IPS-18c (cell line): ENCODE measurements around the gene USP47.

ENCODE experiments used
- H3K4me3 ChIP-seq: 2 replicates; pipeline ENCODE4 v1.7.0; 2013; ENCODE audit warnings: low read depth, mild to moderate bottlenecking, low read length, moderate library complexity; ENCODE audit not compliant: insufficient read depth
- H3K9me3 ChIP-seq: one replicate; pipeline ENCODE4 v1.6.1; 2013; ENCODE audit warnings: mild to moderate bottlenecking, low read length, moderate library complexity; ENCODE audit not compliant: control insufficient read depth, insufficient read depth

Gene USP47

DNA sequence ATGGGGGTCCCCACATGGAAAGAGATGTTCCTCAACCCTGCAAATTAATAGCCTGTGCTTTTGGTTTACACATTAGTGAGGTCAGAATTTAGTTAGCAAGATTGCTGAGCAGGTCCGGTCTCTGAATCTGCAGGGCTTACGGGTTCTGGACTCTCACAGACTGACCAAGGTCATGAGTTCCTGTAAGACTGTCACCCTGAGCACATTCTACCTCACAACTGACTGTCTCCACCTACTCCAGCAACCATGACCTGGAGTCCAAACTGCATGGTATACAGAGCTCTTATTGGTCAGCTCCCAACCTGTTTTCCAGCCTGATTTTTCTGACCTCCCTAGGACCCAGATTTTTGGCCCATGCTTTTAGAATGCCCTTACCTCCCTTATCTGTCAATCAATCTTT lies 138.4 kb downstream of the USP47 start:
- H3K4me3 ChIP-seq: no peak overlapping the region
- H3K9me3 ChIP-seq: no peaks in the 10 kb centered on the region

- H3K9me3 ChIP-seq: no peaks in the 10 kb centered on the region
- no peak overlapping the region for H3K4me3 ChIP-seq
Observed at GRCh38 chr11:11980841-11981308, 139.1 kb downstream of the USP47 start.

GRCh38 chr11:11981364-11981763 lies 139.6 kb downstream of the USP47 start:
- no peaks in the 10 kb centered on the region for H3K9me3 ChIP-seq
- H3K4me3 ChIP-seq: no peak overlapping the region

DNA sequence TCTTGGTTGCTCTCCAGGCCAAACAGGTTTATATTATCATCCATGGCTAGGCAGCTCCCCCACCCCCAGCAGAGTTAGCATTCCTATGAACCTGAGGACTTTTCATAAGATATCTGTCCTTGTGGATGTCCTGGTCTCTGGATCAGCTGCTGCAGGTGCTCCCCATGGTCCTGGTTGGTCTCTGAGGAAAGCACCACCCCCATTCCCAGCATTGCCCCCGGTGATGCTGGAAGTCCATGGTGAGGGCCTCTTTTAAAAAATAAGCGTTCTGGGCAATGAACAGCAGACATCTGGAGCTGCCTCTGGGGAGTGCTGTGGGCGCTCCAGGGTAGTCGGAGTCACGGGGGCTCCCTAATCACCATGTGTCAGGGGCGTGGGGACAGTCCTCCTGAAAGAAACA lies 140.1 kb downstream of the USP47 start:
- no peak overlapping the region for H3K4me3 ChIP-seq

DNA sequence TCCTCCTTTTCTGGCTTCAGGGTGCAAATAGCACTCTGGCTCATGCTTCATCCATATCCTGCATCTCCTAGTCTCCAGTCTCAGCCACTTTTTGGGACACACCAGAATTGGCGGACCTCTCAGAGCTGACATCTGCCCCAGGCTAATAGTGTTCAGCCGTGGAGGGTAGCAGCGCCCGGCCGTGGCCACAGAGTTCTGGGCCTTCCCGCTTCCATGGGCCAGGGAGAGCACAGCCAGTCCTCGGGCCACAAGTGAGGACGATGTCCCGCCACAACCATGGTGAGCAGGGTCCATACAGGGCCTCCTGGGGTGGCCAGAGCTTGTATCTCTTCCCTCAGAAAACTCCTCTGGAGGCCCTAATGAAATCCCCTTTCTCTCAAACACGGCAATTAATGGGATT lies 140.7 kb downstream of the USP47 start:
- no peak overlapping the region for H3K4me3 ChIP-seq
- no peaks in the 10 kb centered on the region for H3K9me3 ChIP-seq

More for the DNA sequence above, 140.1 kb downstream of the USP47 start:
- H3K9me3 ChIP-seq: no peaks in the 10 kb centered on the region

GRCh38 chr11:11982975-11983374 lies 141.2 kb downstream of the USP47 start:
- Histone ChIP-seq H3K9me3 (no peaks in the 10 kb centered on the region), H3K4me3 (no peak overlapping the region)

- H3K4me3 ChIP-seq: no peak overlapping the region
- H3K9me3 ChIP-seq: no peaks in the 10 kb centered on the region
Observed at GRCh38 chr11:11983427-11983826, 141.7 kb downstream of the USP47 start.

DNA sequence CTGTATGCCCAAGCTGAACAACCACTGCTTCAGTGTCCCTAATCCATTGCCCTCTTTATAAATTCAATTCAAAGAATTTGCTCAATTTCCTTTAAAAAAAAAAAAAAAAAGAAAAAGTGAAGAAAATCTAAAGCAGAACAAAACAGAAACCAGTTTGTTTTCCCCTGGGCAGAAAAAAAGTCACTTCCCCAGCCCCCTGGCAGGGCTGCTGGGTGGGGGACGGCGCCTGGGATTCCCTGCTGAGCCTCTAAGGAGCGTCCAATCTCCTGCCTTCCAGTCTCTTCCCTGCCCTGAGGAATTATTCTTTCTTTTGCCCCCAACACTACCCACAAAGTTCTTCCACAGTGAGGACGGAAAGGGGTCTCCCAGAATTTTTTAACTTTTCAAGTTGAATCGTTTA lies 142.8 kb downstream of the USP47 start:
- H3K4me3 ChIP-seq: no peak overlapping the region
- H3K9me3 ChIP-seq: no peaks in the 10 kb centered on the region

DNA sequence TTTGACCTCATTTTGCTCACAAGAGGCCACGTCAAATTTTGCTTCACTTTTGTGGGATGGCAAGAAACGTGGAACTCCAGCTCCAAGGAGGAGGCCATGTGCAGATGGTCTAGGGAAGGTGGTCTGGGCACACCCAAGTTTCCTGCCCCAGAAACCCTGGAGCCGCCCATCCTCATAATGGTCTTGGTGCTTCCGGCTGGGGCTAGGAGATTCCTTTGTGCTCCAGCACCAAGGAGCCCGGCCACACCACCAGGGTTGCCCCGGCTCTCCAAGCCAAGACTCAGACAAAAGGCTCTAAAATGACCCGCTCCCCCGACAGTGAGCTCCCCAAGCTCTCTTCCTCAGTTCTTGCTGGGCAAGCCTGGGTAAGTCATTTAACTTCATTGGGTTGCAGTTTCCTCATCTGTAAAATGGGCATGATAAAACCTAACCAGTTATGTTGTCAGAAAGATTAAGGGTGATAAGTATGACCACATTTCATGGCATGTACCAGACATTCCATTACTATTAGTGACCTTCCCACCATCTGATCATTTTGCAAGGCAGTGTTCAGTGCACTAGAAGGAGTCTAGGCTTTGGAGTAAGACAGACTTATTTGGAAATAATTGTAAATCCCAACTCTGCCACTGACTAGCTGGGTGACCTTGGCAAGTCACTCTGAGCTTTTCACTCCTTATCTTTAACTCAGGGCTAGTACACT lies 143.4 kb downstream of the USP47 start:
- H3K9me3 ChIP-seq: no peaks in the 10 kb centered on the region

DNA sequence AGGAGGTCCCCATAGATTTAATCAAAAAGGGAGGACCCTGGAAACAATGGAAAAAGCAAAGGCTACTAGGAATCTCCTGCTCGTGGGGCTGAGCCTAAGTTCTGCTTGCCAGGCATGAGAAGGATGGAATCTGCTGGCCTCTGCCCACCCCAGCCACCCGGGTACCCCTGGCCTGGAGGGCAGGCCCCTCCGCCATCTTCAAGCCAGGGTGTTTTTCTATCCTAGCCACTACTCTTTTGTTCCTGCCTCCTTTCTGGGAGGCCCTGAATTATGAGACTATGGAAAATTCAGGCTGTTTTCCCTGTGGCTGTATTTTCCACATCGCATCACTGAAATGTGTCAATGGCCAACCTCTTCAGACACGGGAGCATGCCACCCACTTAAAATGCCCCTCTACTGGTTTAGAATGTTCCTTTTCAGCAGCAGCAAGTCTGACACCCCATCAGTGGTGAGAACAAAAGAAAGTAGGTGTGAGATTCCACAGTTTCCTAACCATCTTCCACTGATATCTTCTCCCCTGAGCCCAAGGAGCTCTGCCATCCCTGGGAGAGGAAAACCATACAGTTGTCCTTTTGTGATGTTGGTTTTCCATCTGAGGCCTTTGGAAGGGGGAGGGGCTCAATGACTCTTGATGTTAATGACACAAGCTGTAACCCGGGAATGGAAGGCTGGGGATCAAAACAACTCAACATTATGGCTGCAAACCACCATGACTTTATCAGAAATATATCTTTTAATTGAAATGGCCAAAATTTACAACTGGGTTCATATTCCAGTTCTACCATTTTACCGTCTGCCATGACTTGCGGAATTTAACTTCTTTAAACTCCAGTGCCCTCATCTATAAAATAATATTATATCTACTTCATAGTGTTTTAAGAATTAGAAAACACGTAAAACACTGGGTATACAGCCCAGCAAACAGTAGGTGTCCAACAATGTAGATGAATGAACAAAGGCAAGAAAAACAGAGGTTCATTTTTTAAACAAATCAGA lies 144.5 kb downstream of the USP47 start:
- H3K4me3 ChIP-seq: no peak overlapping the region
- H3K9me3 ChIP-seq: no peaks in the 10 kb centered on the region

More for the DNA sequence above, 143.4 kb downstream of the USP47 start:
- H3K4me3 ChIP-seq: no peak overlapping the region

GRCh38 chr11:11987503-11988022 lies 145.8 kb downstream of the USP47 start:
- no peaks in the 10 kb centered on the region for H3K9me3 ChIP-seq
- no peak overlapping the region for H3K4me3 ChIP-seq

- H3K4me3 ChIP-seq: no peak overlapping the region
- no peaks in the 10 kb centered on the region for H3K9me3 ChIP-seq
Observed at GRCh38 chr11:11988099-11988651, 146.4 kb downstream of the USP47 start.

- no peaks in the 10 kb centered on the region for H3K9me3 ChIP-seq
- H3K4me3 ChIP-seq: no peak overlapping the region
Observed at GRCh38 chr11:11988681-11989261, 147.0 kb downstream of the USP47 start.

- H3K4me3 ChIP-seq: no peak overlapping the region
- no peaks in the 10 kb centered on the region for H3K9me3 ChIP-seq
Observed at GRCh38 chr11:11989774-11990744, 148.3 kb downstream of the USP47 start.

GRCh38 chr11:11992257-11993212 lies 150.8 kb downstream of the USP47 start:
- H3K4me3 ChIP-seq: no peak overlapping the region

More at GRCh38 chr11:11992257-11993212, 150.8 kb downstream of the USP47 start:
- no peaks in the 10 kb centered on the region for H3K9me3 ChIP-seq
